Osteoblast (primary cell): ENCODE measurements around the gene ACTRT2. TPM values are rescaled to one million over a fixed set of nuclear protein-coding genes. Genes with fewer than 3 reads are reported as not detected.

Experiments used
- DNase-seq: peaks from one replicate; pipeline ENCODE4 v3.0.0; 2011; ENCODE audit warnings: low spot score, mixed read lengths; ENCODE audit not compliant: insufficient read length; ENCODE audit errors: missing footprints
- H2AFZ ChIP-seq: 2 replicates; pipeline ENCODE4 v1.6.0; 2011; ENCODE audit warnings: mild to moderate bottlenecking, low read length
- H3K27ac ChIP-seq: 2 replicates; pipeline ENCODE4 v1.5.1; 2011; ENCODE audit warnings: mild to moderate bottlenecking, low read depth, low read length, moderate library complexity
- H3K27me3 ChIP-seq: 2 replicates; pipeline ENCODE4 v1.6.0; 2012; ENCODE audit warnings: mild to moderate bottlenecking, control low read depth, inconsistent platforms, low read length, moderate library complexity; ENCODE audit not compliant: insufficient read depth
- H3K36me3 ChIP-seq: 2 replicates; pipeline ENCODE4 v1.5.1; 2011; ENCODE audit warnings: mild to moderate bottlenecking, low read length, control low read depth, moderate library complexity; ENCODE audit not compliant: insufficient read depth
- H3K4me1 ChIP-seq: 2 replicates; pipeline ENCODE4 v1.5.1; 2011; ENCODE audit warnings: mild to moderate bottlenecking, low read length, control low read depth, moderate library complexity; ENCODE audit not compliant: insufficient read depth
- H3K4me2 ChIP-seq: 2 replicates; pipeline ENCODE4 v1.6.0; 2011; ENCODE audit warnings: mild to moderate bottlenecking, low read length; ENCODE audit not compliant: insufficient read depth
- H3K4me3 ChIP-seq: fragments of 200-600 bp; sonication (generic); 3 replicates; pipeline ENCODE4 v1.5.1; 2012; ENCODE audit warnings: mild to moderate bottlenecking, low read length, inconsistent platforms; ENCODE audit not compliant: insufficient read depth
- H3K79me2 ChIP-seq: 2 replicates; pipeline ENCODE4 v1.6.0; 2012; ENCODE audit warnings: mild to moderate bottlenecking, low read length, control low read depth, inconsistent platforms; ENCODE audit not compliant: insufficient read depth
- H3K9me3 ChIP-seq: 2 replicates; pipeline ENCODE4 v1.5.1; 2011; ENCODE audit warnings: low read depth, low read length, control low read depth
- H4K20me1 ChIP-seq: 2 replicates; pipeline ENCODE4 v1.6.0; 2012; ENCODE audit warnings: mild to moderate bottlenecking, low read length, control low read depth; ENCODE audit not compliant: insufficient read depth
- CTCF ChIP-seq: IDR thresholded peaks from 2 replicates; pipeline ENCODE4 v1.5.1; 2011; ENCODE audit warnings: mild to moderate bottlenecking, low read depth, low read length, moderate library complexity; ENCODE audit errors: extremely low read depth
- total RNA-seq: library from RNA; depleted of rRNA; stranded (reverse); fragments of >200 nt; gene quantifications from 2 replicates; pipeline ENCODE4 v1.2.3, GENCODE V29; 2012

Gene ACTRT2
- total RNA-seq, 1 donor = not detected

GRCh38 chr1:2984399-2985061 lies 36.7 kb upstream of the ACTRT2 start:
- Histone ChIP-seq H3K27me3 (peaks cover 5% of the 10 kb centered on the region), H3K36me3 (no peaks in the 10 kb centered on the region), H2AFZ (no peak overlapping the region), H3K4me3 (no peak overlapping the region), H3K9me3 (no peaks in the 10 kb centered on the region), H3K4me1 (no peaks in the 10 kb centered on the region), H3K4me2 (no peak overlapping the region), H4K20me1 (no peaks in the 10 kb centered on the region), H3K27ac (no peak overlapping the region), H3K79me2 (no peaks in the 10 kb centered on the region)
- no peak for TF ChIP-seq CTCF
- no peak for DNase-seq

GRCh38 chr1:2985067-2985561 lies 36.2 kb upstream of the ACTRT2 start:
- Histone ChIP-seq H3K27me3 (peaks cover 5% of the 10 kb centered on the region), H3K27ac (no peak overlapping the region), H3K79me2 (no peaks in the 10 kb centered on the region), H3K36me3 (no peaks in the 10 kb centered on the region), H3K9me3 (no peaks in the 10 kb centered on the region), H2AFZ (no peak overlapping the region), H4K20me1 (no peaks in the 10 kb centered on the region), H3K4me1 (no peaks in the 10 kb centered on the region), H3K4me2 (no peak overlapping the region), H3K4me3 (no peak overlapping the region)
- no peak for TF ChIP-seq CTCF
- peak; percentile 88 for DNase-seq

GRCh38 chr1:2985694-2986548 lies 35.3 kb upstream of the ACTRT2 start:
- Histone ChIP-seq H3K9me3 (no peaks in the 10 kb centered on the region), H3K27me3 (peaks cover 5% of the 10 kb centered on the region), H3K79me2 (no peaks in the 10 kb centered on the region), H4K20me1 (no peaks in the 10 kb centered on the region), H3K4me1 (no peaks in the 10 kb centered on the region), H3K4me2 (no peak overlapping the region), H3K4me3 (no peak overlapping the region), H2AFZ (no peak overlapping the region), H3K27ac (no peak overlapping the region), H3K36me3 (no peaks in the 10 kb centered on the region)
- peak; percentile 15 for DNase-seq
- TF ChIP-seq CTCF = no peak
